Fibroblast of skin of back (primary cell): ENCODE results near the gene RXRB.

Source experiments
- DNase-seq: peaks from one replicate; pipeline ENCODE4 v3.0.0-alpha.2; 2013

RXRB gene

GRCh38 chr6:33195304-33196165, 4.9 kb downstream of the RXRB start:
- DNase-seq, result no peak

GRCh38 chr6:33194431-33194979, 6.0 kb downstream of the RXRB start:
- no peak for DNase-seq

- DNase-seq, result no peak
These were observed 6.8 kb downstream of the RXRB start for GRCh38 chr6:33193619-33194018.

GRCh38 chr6:33192671-33193602, 7.5 kb downstream of the RXRB start:
- no peak for DNase-seq

GRCh38 chr6:33192105-33192646, 8.3 kb downstream of the RXRB start, which contains the start of gene COL11A2:
Gene COL11A2 (minus strand): TSS chr6:33192467. CDS start chr6:33192240, 227 bp downstream.
- DNase-seq, result no peak

GRCh38 chr6:33191383-33192104, 8.9 kb downstream of the RXRB start:
- no peak for DNase-seq

- DNase-seq, result no peak
These were observed 9.9 kb downstream of the RXRB start for GRCh38 chr6:33190504-33191107.

GRCh38 chr6:33189625-33190448, 10.6 kb downstream of the RXRB start:
- DNase-seq, result no peak

GRCh38 chr6:33189164-33189563, 11.3 kb downstream of the RXRB start:
- DNase-seq, result no peak

- no peak for DNase-seq
These were observed 12.7 kb downstream of the RXRB start for GRCh38 chr6:33187809-33188208.

GRCh38 chr6:33185654-33186187, 14.7 kb downstream of the RXRB start:
- no peak for DNase-seq

- no peak for DNase-seq
These were observed 15.3 kb downstream of the RXRB start for GRCh38 chr6:33185190-33185589.

- no peak for DNase-seq
These were observed 17.3 kb downstream of the RXRB start for GRCh38 chr6:33183071-33183683.

GRCh38 chr6:33181141-33181540, 19.3 kb downstream of the RXRB start:
- DNase-seq, result no peak

GRCh38 chr6:33178755-33179475, 21.6 kb downstream of the RXRB start:
- DNase-seq, result no peak

GRCh38 chr6:33177552-33178446, 22.7 kb downstream of the RXRB start:
- DNase-seq, result no peak

- no peak for DNase-seq
These were observed 23.6 kb downstream of the RXRB start for GRCh38 chr6:33176906-33177305.

GRCh38 chr6:33175436-33176069, 24.9 kb downstream of the RXRB start:
- no peak for DNase-seq
